ENCODE data around the gene C10orf143.

- TF ChIP-seq NFRKB (IDR thresholded peaks at IDR 0.05): no peak
- no peak for TF ChIP-seq ARNT (IDR thresholded peaks at IDR 0.05)
- TF ChIP-seq SP1 (IDR thresholded peaks at IDR 0.05): no peak
- TF ChIP-seq HDGF (IDR thresholded peaks at IDR 0.05; ENCODE audit: borderline replicate concordance): no peak
- TF ChIP-seq TARDBP (IDR thresholded peaks at IDR 0.05): no peak
- no peak for TF ChIP-seq SUZ12 (IDR thresholded peaks at IDR 0.05)
- TF ChIP-seq FOXK2 (IDR thresholded peaks at IDR 0.05): no peak
- no peak for TF ChIP-seq ELF4 (IDR thresholded peaks at IDR 0.05)
- TF ChIP-seq FOXA1 (IDR thresholded peaks at IDR 0.05): no peak
- TF ChIP-seq FOXM1 (IDR thresholded peaks at IDR 0.05; ENCODE audit: borderline replicate concordance): no peak
These were observed 33.9 kb downstream of the C10orf143 start for GRCh38 chr10:130076681-130077080.
